Body of pancreas (tissue), 4 donors: ENCODE measurements around the gene SLC12A1.

Experiments
- POLR2A ChIP-seq, 3 donors: fragments of 450-650 bp; IDR thresholded peaks; one replicate each; pipeline ENCODE4 v1.6.1; 2016; ENCODE audit warnings: antibody characterized with exemption in 3 of 3, mild to moderate bottlenecking in 2 of 3
- TF ChIP-seq, protein P1 (sequence below), 7 experiments: fragments of 450-650 bp in 4 of 7; fragments of 200-600 bp in 3 of 7; sonication (generic) in 3 of 7; IDR thresholded peaks; one replicate each; pipeline ENCODE4 v1.5.1; 2016 to 2019; ENCODE audit warnings: antibody characterized with exemption in 7 of 7

DNA sequence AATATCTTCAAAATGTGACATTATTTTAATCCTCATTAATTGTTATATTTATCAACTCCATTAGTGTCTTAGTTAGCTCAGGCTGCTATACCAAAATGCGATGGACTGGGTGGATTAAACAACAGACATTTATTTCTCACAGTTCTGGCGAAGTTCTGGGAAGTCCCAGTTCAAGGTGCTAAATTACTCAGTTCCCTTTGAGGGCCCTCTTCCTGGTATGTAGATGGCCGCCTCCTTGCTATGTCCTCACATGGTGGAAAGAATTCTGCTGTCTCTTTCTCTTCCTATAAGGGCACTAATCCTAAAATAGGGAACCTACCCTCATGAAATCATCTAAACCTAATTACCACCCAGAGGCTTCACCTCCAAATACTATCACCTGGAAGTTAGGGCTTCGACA, 86.4 kb downstream of the SLC12A1 start:
- TF ChIP-seq, protein P1, sequence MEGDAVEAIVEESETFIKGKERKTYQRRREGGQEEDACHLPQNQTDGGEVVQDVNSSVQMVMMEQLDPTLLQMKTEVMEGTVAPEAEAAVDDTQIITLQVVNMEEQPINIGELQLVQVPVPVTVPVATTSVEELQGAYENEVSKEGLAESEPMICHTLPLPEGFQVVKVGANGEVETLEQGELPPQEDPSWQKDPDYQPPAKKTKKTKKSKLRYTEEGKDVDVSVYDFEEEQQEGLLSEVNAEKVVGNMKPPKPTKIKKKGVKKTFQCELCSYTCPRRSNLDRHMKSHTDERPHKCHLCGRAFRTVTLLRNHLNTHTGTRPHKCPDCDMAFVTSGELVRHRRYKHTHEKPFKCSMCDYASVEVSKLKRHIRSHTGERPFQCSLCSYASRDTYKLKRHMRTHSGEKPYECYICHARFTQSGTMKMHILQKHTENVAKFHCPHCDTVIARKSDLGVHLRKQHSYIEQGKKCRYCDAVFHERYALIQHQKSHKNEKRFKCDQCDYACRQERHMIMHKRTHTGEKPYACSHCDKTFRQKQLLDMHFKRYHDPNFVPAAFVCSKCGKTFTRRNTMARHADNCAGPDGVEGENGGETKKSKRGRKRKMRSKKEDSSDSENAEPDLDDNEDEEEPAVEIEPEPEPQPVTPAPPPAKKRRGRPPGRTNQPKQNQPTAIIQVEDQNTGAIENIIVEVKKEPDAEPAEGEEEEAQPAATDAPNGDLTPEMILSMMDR (IDR thresholded peaks at IDR 0.05): no peak
- TF ChIP-seq POLR2A (IDR thresholded peaks at IDR 0.05): no peak
